GM19193 (cell line): Measurements from ENCODE around the gene PLXNA2.

Experiments
- POLR2A ChIP-seq: IDR thresholded peaks from 4 replicates; pipeline ENCODE4 v1.6.1; 2011; ENCODE audit not compliant: insufficient read depth, insufficient read length; ENCODE audit errors: extremely low read depth

The PLXNA2 gene

DNA sequence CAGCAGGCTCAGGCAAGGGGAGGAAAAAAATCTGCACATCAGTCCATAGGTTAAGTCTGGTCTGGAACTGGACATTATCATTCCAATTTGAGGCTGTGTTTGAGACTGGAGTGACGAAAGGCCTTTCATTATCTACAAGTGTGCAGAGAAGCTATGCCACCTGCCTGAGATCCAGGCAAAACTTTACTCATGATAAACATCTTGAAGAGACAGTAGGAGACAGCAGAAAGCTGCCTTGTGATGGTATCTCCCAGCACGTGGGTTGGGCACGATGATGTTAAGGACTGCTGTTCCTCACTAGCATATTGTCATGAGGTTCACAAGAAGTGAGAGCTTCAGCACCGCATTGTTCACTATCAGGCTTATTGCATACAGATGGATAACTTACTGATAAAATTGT is 126.4 kb downstream of the PLXNA2 start:
- TF ChIP-seq POLR2A: no peak

DNA sequence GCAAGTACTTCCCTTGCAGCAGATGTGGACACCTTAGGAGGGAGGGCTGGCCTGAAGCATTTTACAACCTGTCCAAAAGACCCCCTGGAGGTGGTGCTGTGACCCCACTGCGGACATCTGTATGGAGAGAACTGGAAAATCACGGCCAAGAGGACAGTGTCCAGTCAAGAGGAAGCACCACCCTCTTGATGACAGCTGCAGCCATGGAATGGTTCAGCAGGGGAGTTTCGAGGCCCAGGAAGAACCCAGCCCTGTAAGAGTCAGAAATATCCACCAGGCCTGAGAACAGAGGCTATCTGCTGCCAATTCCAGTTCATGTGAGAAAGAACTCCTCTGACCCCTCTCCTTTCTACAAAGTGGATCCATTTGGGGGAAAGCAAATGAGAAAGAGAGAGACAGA is 126.8 kb downstream of the PLXNA2 start:
- TF ChIP-seq POLR2A: no peak

DNA sequence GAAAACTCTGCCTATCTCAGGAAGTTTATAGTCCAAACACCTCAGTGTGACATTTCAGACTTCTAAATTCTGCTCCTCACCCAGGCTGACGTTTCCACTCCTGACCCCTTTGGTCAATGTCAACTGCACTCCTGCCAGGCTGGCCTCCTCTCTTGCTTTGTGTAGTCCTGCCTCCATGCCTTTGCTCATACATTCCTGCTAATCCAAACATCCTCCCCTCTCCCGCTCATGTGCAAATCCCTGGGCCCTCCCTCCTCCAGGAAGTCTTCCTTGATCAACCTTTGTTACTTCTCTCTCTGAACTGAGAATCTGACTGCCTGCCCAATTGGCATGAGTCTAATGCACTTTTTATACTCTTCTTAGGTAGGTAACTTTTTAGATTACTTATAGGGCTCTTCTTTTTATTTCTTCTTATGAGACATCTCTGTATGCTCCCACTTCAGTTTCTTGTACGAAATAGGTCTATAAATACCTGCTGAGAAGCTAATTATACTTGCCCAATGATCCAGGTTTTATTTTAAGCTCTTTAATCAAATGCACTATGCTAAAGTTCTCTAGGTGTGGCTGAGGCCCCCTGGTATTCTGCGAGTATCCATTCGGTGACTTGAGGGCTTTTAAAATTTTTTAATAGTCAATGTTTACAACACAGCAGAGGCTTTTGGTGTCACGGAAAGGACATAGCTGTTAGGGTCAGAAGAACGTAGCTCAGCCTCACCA is 128.1 kb downstream of the PLXNA2 start:
- TF ChIP-seq POLR2A: no peak

DNA sequence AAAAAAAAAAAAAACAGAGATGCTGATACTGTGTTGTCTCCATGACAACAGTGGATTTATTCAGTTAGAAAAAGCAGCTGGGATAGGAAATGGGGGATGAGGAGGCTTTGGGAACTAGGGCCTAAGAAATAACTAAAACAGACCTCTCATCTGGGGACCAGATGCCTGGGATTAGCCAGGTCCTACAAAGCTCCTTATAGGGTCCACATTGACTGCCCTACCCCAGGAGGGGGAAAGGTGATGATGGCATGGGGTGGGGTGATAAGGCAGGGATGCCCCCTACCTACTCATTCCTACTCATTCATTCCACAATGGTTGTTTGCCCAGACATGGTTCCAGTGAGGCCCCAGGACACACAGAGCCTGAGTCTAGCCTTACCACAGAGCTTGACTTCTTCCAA is 131.2 kb downstream of the PLXNA2 start:
- TF ChIP-seq POLR2A: no peak

DNA sequence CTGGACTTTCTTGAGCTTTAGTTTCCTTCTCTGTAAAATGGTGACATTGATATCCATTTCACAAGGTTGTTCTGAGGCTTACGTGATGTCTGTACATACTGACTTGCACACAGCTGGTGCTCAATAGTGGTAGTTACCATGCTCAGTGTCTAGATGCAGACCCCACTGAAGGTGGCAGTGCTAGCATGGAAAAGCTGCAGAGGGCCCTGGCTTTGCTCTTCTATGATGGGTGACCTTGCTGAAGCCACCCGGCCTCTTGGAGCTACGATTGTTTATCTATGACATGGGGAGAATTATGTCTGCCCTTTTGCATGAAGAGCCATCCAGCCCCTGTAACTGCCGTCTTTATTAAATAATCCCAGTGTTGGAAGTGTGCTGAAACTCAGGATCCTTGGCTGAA is 131.8 kb downstream of the PLXNA2 start:
- TF ChIP-seq POLR2A: no peak

DNA sequence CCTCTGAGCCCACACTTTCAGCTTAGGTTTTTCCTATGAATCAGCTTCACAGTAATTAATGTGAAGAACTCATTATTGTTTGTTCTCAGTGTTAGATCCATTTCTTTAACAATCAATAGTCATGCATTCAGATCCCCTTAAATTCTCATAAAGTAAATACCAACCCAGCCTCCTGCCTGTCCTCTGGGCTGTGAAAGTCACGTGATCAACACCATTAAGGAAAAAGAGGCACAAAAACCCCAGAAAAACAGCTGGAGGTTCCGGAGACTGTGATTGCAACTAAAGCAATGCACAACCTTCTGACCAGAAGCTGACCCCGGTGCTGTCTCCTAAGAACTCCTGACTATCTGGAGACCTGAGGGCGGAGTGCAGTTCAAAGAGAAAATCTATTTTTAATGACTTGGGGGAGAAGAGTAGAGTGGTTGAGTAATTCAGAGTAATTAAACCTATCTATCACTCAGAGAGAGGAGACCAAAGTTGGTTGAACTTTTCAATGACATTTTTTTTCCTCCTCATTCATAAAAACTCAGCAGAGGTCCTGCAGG is 132.5 kb downstream of the PLXNA2 start:
- no peak for TF ChIP-seq POLR2A

DNA sequence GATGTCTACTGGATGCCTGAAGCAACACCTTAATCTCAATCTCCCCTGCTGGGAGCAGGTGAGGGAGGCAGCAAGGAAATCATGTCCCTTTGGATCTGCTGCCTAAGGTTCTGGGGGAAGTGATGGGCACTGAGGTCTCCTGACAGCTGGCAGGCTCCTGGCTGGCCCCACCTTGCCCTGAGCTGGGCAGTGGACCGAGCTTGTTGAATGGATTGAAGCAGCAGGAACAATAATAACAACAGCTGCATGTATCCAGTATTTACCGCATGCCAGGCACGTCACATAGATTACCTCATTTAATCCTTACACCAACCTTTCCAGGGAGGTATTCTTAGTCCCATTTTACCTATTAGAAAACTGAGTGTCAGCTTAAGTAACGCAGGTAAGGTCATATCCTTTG is 133.9 kb downstream of the PLXNA2 start:
- no peak for TF ChIP-seq POLR2A

DNA sequence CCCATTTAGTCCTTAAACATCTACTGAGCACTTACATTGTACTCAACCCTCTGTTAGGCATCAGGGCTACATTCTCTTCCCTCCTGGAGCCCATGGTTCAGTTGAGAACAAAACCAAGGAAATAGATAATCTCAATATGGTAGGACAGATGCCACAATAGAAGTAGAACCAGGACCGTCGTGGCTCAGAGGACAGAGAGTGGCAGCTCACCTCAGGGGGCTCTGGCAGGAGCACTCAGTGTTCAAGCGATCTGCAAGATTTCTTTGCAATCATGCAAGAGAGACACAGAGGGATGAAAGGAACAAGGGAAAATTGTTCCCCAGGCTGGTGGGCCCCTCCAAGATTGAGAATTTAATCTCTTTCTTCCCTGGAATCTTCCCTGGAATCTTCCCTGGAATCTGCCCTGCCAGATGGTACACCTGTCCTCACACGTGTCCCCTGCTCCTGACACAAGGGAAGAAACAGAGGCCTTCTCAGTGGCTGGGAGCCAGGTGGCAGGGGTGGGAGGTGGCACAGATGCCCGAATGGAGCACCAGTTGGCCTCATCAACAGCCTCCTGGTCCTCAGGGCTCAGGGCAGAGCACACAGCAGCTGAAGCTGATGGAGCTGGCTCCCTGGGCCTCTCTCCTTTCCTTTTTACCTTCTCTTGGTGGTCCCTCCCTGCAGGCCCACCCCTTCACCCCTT is 135.4 kb downstream of the PLXNA2 start:
- no peak for TF ChIP-seq POLR2A

DNA sequence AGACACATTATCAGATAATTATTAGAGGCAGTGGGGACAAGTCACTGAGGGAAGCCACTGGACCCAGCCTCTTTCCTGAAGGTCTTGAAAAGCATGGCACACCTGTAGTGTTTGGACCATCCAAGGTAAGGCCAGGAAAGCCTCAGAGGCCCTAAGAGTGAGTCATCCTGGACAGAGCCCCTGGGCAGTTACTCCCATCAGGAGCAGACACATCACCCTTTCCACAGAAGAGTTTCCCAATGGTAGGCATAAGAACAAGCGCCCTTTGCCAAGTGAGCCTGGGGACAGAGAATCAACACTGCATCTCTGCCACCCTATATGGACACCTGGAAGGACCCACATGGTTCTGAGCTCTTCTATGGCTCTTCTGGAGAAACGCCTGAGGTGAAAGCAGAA is 136.0 kb downstream of the PLXNA2 start:
- no peak for TF ChIP-seq POLR2A

DNA sequence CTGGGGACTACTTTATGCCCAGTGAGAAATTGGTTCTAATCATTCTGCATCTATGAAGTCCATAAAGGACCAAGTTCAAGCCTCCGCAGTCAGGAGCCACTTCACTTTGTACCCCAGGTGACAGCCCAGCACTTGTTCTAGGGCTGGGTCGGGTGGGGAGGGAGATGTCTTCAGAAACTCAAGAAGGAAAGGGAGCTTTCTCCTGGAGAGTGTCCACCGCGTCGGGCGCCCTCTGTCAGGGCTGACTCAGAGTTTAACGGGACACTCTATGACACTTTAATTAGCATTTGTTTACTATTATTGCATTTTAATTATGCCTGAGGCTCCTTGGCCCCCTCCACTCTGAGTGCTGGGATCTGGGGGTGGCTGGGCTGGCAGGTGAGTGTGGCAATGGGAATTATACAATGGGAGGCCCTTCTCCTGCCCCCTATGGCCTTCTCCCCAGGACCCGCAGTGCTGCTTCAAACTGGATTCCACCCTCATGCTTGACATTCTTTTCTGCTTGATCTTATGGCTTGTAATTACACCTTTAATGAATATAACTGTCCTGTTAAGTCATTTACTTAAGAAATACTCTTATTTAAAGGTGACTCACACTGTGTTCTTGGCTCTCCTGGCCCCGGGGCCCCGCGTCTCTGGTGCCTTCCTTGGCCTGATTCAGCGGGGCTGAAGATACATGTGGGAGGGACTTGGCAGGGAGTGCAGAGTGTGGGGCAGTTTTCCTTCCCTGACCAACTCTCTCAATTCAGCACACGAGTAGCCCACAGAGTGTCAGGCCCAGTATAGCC is 136.6 kb downstream of the PLXNA2 start:
- TF ChIP-seq POLR2A: no peak

DNA sequence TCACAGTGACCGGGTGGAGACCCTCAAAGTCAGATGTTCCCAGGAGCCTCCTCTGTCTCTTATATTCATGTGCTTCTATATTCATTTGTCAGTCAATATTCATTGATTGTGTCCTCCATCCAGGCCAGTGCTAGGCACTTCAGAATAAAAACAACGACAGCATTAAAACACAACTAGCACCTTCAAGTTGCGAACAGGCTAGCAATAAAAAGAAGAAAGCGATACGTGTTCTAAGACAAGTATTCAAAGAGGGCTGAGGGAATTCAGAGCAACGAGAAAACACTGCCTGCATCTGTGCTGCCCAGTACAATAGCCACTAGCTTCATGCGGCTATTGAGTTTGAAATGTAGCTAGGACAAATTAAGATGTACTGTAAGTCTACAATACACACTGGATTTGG is 138.0 kb downstream of the PLXNA2 start:
- TF ChIP-seq POLR2A: no peak

DNA sequence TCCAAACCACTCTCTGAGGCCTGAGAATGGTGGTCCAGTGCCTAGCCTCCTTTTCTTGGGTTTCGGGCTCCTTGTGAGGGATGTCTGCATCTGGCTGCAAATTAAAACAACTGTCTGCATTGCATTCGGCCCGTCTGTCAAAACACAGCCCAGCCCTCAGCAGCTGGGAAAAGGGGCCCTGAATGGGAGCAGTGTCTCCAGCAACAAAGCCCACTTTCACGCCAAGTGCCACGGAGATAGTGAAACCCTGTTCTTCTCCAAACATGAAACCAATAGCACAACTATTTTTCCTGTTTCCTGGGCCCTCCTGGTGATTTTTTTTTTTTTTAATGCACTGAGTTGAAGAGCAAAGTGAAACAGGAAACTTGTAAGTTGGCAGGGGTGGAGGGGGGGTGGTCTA is 138.4 kb downstream of the PLXNA2 start:
- TF ChIP-seq POLR2A: no peak

DNA sequence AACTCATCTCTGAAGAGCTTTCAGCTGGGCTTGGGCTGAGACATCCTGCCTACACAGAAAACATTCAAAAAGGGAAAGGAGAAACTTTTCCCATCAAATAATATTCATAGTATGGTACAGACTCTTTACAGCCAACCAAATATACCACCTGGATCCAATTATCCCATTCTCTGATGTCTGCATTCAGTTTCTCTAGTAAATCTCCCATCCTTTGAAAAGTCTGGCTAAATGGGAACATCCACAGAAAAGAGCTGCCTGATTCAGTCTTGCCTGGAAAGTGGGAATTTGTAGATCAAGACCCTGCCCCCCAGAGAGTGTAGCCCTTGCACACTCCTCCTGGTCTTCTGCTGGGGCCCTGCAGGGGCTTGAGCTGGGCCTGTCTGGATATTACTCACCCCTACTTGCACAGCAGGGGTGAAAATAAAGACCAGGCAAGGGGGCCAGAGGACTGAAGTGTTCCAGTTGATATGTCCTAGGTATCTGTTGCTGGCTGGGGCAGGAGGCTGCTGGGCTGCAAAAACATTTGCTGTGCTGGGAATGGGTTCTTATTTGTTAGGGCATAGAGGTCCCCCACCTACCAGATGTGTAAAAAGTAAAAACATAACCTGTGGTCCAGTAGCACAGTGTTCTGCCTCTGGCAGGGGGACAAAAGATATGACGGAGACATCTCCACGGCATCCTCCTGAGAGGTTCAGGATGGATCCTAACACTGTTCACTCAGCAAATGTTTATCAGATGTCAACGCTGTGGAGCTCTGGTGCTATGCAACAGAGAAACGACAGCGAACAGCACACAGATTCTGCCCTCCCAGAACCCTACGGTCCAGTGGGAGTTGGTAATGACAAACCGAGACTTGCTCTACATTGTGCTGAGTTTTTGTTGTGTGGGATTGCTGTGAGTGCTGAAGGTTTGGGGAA is 140.3 kb downstream of the PLXNA2 start:
- no peak for TF ChIP-seq POLR2A

DNA sequence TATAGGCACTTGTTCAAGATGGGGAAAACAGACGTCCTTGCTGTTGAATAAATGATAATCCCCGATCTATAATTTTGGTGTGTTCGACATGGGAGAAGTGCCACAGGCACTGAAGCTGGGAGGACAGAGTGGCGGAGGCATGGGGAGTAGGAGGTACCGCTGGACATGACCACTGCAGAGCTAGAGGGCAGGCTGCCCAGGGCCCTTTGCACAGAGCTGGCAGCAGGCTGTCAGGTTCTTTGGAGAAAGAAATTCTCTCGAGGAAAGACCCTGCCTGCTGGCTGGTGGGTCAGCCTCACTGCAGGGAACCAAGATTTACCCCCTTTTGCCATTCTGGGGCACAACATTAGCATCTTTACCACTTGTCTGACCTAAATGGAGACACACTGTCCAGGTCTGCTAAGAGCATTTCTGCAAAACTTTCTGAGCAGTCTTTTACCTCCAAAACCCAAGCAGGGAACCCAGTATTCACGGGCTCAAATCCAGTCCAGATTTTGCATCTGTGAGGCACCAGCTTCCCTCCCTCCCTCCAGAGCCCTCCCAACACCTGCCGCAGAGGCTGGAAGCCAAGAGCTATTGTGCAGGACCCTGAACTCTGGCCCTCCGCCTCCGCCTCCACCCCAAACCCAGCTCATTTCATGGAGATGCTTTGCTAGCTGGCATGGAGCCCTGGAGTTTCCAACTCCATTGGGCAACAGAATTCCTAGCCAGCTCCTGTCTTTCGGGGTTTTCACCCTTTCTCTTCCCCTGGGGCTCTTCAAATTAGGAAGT is 142.3 kb downstream of the PLXNA2 start:
- TF ChIP-seq POLR2A: no peak
